NCI-H1417 treated with DMSO at 0.1 percent for 48 hours (cell line): ENCODE data around the gene CCDC57.
"Not testable (repeated sequence)": the region's sequence is repeated elsewhere in the genome, so short reads cannot be mapped to it uniquely, and the experiment has no call there.

Experiments
- DNase-seq: peaks from one replicate; lab custom pipeline; 2025; lab: John Stamatoyannopoulos, UW

The CCDC57 gene

GRCh38 chr17:82201498-82201910, 11.1 kb downstream of the CCDC57 start:
- no peak for DNase-seq

GRCh38 chr17:82200743-82201497, 11.7 kb downstream of the CCDC57 start:
- DNase-seq: no peak

- DNase-seq: no peak
Observed at GRCh38 chr17:82200135-82200534, 12.5 kb downstream of the CCDC57 start.

DNA sequence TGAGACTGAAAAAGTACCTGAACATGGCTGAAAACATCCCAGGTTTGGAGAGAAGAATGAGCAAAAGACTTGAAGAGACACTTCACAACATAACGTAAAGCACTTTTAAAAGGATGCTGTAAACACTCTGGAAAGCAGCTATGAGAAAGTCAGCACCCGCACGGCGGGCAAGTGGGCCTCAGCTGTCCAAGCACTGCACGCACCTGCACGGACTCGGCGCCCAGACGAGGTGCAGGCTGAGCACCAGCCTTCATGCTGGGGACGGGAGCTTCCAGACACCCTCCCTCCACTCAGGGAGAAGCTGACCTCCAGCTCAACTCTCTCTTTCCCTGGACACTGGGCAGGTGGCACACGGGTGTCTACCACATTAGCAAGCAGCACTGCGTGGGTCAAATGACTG, 13.1 kb downstream of the CCDC57 start:
- DNase-seq: no peak

DNA sequence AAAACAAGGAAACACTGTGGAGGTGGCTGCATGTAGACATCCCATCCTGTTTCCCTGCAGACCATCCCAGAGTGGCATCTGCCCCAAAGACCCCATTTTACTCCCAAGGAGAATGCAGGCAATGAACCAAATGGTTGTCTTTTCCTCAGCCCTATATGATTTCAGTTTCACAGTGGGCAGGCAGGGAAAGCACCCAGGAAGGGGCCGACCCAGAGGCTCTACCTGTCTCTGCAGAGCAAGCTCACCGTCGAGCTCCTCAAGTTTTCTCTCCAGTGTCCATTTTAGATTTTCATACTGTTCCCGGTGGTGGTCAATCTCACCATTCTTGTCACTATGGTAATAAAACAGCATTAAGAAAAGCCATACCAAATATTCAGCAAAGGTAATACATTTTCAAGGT, 14.6 kb downstream of the CCDC57 start:
- DNase-seq: no peak

- no peak for DNase-seq
Observed at GRCh38 chr17:82195675-82196672, 16.7 kb downstream of the CCDC57 start.

DNA sequence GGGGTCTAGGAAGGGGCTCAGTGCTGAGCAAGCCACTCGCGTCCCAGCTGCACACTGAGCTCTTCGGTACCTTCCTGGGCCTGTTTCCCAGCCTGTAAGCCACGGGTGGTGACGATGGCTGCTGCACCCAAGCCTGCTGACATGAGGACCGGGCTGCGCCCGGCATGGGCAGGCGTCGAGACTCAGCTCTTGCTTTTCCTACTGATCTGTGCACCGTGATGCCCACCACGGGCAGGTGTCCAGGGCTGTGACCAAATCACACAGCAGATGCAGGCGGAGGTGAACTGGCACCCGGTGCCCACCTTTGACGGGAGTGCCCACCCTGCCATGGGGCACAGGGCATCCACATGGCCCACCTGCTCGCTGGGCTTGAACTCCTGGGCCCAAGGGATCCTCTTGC, 17.9 kb downstream of the CCDC57 start:
- DNase-seq: no peak

- no peak for DNase-seq
Observed at GRCh38 chr17:82193520-82194220, 19.0 kb downstream of the CCDC57 start.

DNA sequence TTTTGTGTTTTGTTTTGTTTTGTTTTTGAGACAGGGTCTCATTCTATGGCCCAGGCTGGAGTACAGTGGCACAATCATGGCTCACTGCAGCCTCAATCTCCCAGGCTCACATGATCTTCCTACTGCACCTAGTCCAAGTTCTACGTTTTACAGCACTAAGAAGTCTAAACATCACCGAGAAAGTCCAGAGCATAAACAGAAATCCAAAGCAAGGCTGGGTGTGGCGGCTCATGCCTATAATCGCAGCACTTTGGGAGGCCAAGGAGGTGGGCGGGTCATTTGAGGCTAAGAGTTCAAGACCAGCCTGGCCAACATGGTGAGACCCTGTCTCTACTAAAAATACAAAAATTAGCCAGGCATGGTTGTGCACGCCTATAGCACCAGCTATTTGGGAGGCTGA, 19.6 kb downstream of the CCDC57 start:
- not testable (repeated sequence) for DNase-seq

DNA sequence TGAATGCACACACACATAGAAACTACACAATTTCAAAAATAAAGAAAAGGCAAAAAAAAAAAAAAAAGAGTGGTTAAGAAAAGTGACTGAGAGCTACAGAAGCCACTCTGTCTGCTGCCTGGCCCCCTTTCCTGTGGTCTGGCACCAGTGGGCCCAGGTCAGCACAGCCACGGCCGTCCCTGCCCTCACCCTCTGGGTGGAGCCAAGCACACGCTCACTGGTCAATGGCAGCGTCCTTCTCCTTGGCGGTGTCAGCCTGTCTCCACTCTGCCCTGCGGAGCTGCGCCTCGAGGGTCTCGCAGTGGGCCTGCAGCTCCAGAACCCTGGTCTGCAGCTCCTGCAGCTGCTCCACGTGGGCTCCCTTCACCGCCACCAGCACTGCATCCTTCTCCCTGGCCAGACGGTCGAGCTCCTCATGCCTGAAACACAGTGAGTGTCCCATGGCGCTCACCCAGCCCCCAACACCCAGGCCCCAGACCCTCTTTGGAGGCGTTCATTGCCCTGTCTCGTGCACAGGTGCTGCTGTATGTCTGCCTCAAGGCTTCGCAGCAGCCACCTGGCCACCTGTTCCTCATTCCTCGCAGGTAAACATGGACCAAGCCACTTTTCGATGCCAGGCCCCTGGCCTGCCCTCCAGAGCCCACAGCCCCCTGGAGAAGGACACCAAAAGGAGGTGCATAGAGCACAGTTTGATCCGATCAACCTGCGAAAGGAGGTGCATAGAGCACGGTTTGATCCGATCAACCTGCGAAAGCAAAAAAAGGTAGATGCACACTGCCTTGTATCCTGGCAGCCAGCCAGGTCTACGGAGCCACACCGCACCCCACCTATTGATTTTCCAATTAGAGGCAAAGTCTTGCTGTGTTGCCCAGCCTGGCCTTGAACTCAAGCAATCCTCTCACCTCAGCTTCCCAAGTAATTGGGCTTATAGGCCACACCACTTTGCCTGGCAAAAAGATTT, 24.4 kb downstream of the CCDC57 start:
- DNase-seq: no peak

- DNase-seq: no peak
Observed at GRCh38 chr17:82187500-82187899, 25.1 kb downstream of the CCDC57 start.

DNA sequence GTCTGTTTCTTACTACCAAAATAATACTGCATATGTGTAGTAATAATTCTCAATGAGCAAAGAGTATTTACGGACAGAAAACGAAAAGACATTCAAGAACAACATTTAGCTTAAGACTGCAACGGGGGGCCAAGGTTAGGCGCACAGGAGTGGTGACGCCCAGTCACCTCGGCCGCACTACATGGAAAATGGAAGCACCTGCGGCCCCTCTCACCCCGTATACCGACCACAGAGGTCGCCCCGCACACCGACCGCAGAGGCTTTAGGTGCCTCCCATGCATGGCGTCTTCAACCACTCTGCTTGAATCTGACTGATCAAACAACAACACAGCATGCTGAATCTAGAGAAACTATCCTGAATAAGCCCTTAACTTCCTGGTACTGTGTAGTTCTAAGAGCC, 26.4 kb downstream of the CCDC57 start:
- no peak for DNase-seq

- DNase-seq: no peak
Observed at GRCh38 chr17:82184761-82185160, 27.9 kb downstream of the CCDC57 start.

DNA sequence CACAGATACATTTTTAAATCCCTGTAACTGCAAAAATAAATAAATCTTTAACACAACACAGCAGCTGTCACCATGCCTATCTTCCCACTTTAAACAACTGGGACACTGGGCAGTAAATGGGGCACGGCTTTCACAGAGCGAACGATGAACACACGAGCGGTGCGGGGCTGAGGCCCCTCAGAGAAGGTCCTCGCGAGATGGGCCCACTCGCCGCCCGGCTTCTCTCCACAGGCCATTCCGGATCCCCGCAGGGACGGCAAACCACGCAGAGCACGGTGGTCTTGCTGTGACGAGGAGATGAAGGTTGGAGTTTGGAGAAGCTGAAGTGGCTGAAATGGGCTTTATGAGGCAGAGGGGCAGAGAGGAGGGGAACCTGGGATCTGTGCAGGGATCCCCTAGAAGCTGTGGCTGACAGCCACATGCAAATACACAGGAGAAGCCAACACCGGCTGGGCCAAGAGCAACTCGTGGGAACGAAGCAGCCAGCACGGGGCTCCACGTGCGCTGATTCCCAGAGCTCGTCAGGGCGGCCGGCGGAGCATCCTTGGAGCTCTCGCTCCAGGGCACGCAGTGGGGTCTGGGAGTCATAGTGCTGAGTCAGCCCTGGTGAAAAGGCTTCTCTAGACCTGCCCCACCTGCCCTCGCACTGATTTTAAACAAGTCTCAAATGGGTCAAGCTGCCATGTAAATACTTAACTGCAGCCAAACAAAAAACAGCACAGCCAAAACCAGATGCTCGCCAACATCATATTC, 31.7 kb downstream of the CCDC57 start:
- DNase-seq: no peak

DNA sequence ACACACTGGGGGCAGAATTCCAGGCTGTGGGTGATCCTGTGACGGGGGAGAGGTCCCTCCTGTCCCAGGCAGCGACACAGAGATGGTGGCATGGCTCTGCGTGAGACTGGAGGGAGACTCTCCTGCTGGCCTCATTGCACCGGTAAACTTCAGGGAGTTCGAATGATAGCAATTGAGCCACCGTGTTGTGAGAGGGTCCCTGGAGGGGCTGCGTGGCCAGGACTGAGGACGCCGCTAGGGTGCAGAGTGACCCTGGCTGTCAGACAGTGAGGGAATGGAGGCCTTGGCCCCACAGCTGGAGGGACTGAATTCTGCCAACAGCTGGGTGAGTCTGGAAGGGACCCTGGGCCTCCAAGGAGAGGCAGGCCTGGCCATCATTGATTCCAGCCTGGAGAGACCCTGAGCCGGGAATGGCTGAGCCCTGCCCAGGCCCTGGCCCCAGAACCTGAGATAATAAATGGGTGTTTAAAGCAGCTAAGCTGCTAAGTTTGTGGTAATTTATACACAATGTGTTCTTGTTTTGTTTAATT, 32.6 kb downstream of the CCDC57 start:
- no peak for DNase-seq

GRCh38 chr17:82179412-82179811, 33.2 kb downstream of the CCDC57 start:
- DNase-seq: no peak

- DNase-seq: no peak
Observed at GRCh38 chr17:82178499-82179261, 34.0 kb downstream of the CCDC57 start.

DNA sequence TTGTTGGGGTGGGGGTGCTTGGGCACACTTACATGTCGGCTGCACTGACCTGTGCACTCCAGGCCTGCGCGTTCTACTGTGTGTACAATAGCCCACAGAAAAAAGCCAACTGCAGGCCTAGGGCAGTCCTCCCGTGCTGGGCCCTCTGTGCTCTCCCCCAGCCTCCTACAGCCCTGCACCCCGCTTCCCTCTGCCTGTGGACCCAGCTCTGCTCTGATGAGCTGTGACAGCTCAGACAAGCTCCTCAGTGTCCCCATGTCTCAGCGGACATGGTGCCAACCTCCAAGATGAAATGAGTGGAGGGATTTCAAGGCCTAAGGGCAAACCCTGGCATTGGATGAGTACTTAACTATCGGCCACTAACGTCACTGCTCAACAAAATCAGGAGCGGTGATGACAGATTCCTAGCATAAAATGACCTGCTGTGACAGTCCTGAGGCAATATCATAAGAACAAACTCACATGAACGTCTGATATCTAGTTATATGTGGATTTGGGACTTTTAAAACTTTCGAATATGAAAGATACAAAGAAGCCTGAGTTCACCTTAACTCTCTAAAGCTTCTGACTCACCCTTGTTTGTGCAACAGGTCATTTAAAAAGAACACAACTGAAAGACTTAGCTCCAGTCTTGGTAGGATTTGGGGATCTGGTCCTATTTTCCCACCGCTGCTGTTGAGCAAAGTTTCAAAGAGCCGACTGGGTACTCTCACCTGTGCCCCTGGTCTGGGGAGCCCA, 34.7 kb downstream of the CCDC57 start:
- DNase-seq: no peak

DNA sequence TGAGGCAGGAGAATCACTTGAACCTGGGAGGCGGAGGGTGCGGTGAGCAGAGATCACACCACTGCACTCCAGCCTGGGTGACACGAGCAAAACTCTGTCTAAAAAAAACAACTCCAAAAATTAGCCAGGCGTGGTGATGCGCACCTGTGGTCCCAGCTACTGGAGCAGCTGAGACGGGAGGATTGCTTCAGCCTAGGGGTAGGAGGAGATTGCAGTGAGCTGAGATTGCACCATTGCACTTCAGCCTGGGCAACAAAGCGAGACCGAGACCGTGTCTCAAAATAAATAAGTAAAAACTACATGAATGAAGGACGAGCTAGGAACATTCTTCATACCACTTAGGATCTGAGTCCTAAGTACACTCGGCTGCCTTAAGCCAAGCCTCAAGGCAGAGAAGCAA, 35.4 kb downstream of the CCDC57 start:
- no peak for DNase-seq
